DOHH2 (cell line): ENCODE measurements around the gene OR12D3.

ENCODE experiments used
- H3F3A ChIP-seq: fragments of 200-600 bp; sonication (generic), shearing (Covaris generic); 2 replicates; pipeline ENCODE4 v1.6.0; 2016; ENCODE audit warnings: antibody characterized with exemption, mild to moderate bottlenecking; ENCODE audit not compliant: control insufficient read depth, insufficient read depth
- H3K27ac ChIP-seq: fragments of 200-600 bp; sonication (generic); 2 replicates; pipeline ENCODE4 v1.5.1; 2014; ENCODE audit warnings: low read depth, mild to moderate bottlenecking, low read length, moderate library complexity
- H3K27me3 ChIP-seq: fragments of 200-600 bp; sonication (generic); 2 replicates; pipeline ENCODE4 v1.6.1; 2014; ENCODE audit warnings: mild to moderate bottlenecking, low read length, mixed read lengths; ENCODE audit not compliant: control insufficient read depth
- H3K36me3 ChIP-seq: fragments of 200-600 bp; sonication (generic); 2 replicates; pipeline ENCODE4 v1.6.1; 2014; ENCODE audit warnings: mild to moderate bottlenecking, low read length, moderate library complexity, mixed read lengths; ENCODE audit not compliant: control insufficient read depth
- H3K4me1 ChIP-seq: fragments of 200-600 bp; sonication (generic); 2 replicates; pipeline ENCODE4 v1.6.1; 2014; ENCODE audit warnings: mild to moderate bottlenecking, low read length, mixed read lengths; ENCODE audit not compliant: control insufficient read depth
- H3K4me2 ChIP-seq: fragments of 200-600 bp; sonication (generic); 2 replicates; pipeline ENCODE4 v1.6.0; 2014; ENCODE audit warnings: mild to moderate bottlenecking, low read length, moderate library complexity
- H3K4me3 ChIP-seq: fragments of 200-600 bp; sonication (generic); 2 replicates; pipeline ENCODE4 v1.5.1; 2014; ENCODE audit warnings: mild to moderate bottlenecking, low read length, mixed read lengths
- H3K79me2 ChIP-seq: fragments of 200-600 bp; sonication (generic); 2 replicates; pipeline ENCODE4 v1.6.1; 2014; ENCODE audit warnings: mild to moderate bottlenecking, low read length, mixed read lengths; ENCODE audit not compliant: control insufficient read depth
- H3K9me2 ChIP-seq: fragments of 200-600 bp; sonication (generic); replicated peaks from 2 replicates; pipeline ENCODE4 v1.6.1; 2014; ENCODE audit warnings: mild to moderate bottlenecking, low read length, mixed read lengths; ENCODE audit not compliant: control insufficient read depth
- H3K9me3 ChIP-seq: fragments of 200-600 bp; sonication (generic); 2 replicates; pipeline ENCODE4 v1.6.1; 2014; ENCODE audit warnings: antibody characterized with exemption, low read length, mixed read lengths; ENCODE audit not compliant: control insufficient read depth, insufficient read depth
- H4K20me1 ChIP-seq: fragments of 200-600 bp; sonication (generic); 2 replicates; pipeline ENCODE4 v1.6.0; 2014; ENCODE audit warnings: low read depth, mild to moderate bottlenecking, antibody characterized with exemption, low read length, moderate library complexity; ENCODE audit not compliant: control insufficient read depth, insufficient read depth
- EZH2phosphoT487 ChIP-seq: fragments of 200-600 bp; sonication (generic); IDR thresholded peaks from 2 replicates; pipeline ENCODE4 v1.6.1; 2017; ENCODE audit warnings: borderline replicate concordance, mild to moderate bottlenecking, antibody characterized with exemption, low read length, moderate library complexity, mixed read lengths
- TF ChIP-seq, protein P1 (sequence below): fragments of 200-600 bp; sonication (generic); IDR thresholded peaks from one replicate; pipeline ENCODE4 v1.5.1; 2014; ENCODE audit warnings: antibody characterized with exemption, mild to moderate bottlenecking, low read depth, low read length; ENCODE audit not compliant: poor library complexity, severe bottlenecking

OR12D3 gene

DNA sequence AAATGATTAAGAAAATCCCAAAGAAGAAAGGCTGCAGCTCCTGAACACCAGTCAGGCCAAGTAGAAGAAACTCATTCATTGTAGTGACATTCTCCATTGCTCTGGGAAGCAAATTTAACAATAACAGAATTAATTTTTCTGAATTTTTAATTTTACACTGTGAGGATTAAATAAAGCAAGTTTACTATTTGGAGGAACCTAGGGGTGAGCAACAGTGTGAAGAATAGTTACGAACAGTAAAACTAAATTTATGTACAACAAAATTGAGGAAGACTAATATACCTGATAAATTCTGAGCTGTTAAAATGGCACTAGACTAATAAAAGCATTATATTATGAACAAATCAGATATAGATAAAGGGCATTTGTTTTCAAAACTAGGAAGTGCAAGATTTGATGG, at the start of gene OR12D3:
OR12D3 (minus strand) TSS at position 101 of the 400 bp plus-strand sequence; CDS start at position 97, 4 bp downstream.
- H3K4me1 ChIP-seq, result no peaks in the 10 kb centered on the region
- TF ChIP-seq, protein P1, sequence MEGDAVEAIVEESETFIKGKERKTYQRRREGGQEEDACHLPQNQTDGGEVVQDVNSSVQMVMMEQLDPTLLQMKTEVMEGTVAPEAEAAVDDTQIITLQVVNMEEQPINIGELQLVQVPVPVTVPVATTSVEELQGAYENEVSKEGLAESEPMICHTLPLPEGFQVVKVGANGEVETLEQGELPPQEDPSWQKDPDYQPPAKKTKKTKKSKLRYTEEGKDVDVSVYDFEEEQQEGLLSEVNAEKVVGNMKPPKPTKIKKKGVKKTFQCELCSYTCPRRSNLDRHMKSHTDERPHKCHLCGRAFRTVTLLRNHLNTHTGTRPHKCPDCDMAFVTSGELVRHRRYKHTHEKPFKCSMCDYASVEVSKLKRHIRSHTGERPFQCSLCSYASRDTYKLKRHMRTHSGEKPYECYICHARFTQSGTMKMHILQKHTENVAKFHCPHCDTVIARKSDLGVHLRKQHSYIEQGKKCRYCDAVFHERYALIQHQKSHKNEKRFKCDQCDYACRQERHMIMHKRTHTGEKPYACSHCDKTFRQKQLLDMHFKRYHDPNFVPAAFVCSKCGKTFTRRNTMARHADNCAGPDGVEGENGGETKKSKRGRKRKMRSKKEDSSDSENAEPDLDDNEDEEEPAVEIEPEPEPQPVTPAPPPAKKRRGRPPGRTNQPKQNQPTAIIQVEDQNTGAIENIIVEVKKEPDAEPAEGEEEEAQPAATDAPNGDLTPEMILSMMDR, result no peak
- TF ChIP-seq EZH2phosphoT487, result no peak

DNA sequence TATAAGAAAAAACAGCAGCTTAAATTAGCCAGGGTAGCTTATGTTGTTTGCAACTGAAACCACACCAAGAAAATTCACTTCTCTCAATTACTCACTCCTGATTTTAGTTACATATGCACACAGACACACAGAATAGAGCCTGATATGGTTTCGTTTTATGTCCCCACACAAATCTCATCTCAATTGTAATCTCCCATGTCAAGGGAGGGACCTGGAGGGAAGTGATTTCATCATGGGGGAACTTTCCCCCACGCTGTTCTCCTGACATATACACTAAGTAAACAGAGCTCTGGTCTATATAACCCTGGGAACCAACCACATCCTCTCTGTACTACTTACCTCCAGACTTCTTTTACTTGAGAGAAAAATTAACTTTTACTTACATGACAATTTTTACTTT, 49.5 kb upstream of the OR12D3 start:
- no peak for TF ChIP-seq EZH2phosphoT487
- TF ChIP-seq, protein P1, result no peak
- Histone ChIP-seq H3K79me2 (no peaks in the 10 kb centered on the region), H3K4me3 (no peak overlapping the region)

More for the DNA sequence above, at the start of gene OR12D3:
- Histone ChIP-seq H3K9me2 (no peaks in the 10 kb centered on the region), H3K79me2 (no peaks in the 10 kb centered on the region), H3K27ac (no peak within 1 kb of the TSS), H3K27me3 (no peaks in the 10 kb centered on the region), H3K36me3 (no peaks in the 10 kb centered on the region), H3K4me3 (no peak within 1 kb of the TSS), H3K4me2 (no peak within 1 kb of the TSS), H3K9me3 (no peaks in the 10 kb centered on the region), H4K20me1 (no peaks in the 10 kb centered on the region), H3F3A (no peaks in the 10 kb centered on the region)

GRCh38 chr6:29424168-29424567, 49.1 kb upstream of the OR12D3 start:
- Histone ChIP-seq H3K9me2 (no peaks in the 10 kb centered on the region), H3K9me3 (no peaks in the 10 kb centered on the region), H4K20me1 (no peaks in the 10 kb centered on the region), H3K27me3 (no peaks in the 10 kb centered on the region), H3K79me2 (no peaks in the 10 kb centered on the region), H3F3A (no peaks in the 10 kb centered on the region), H3K36me3 (no peaks in the 10 kb centered on the region), H3K4me3 (no peak overlapping the region), H3K27ac (no peak overlapping the region), H3K4me2 (no peak overlapping the region), H3K4me1 (no peaks in the 10 kb centered on the region)
- TF ChIP-seq, protein P1, result no peak
- TF ChIP-seq EZH2phosphoT487, result no peak

More for the DNA sequence above, 49.5 kb upstream of the OR12D3 start:
- Histone ChIP-seq H3K36me3 (no peaks in the 10 kb centered on the region), H3K4me2 (no peak overlapping the region), H3F3A (no peaks in the 10 kb centered on the region), H3K27me3 (no peaks in the 10 kb centered on the region), H4K20me1 (no peaks in the 10 kb centered on the region), H3K9me3 (no peaks in the 10 kb centered on the region), H3K4me1 (no peaks in the 10 kb centered on the region), H3K27ac (no peak overlapping the region), H3K9me2 (no peaks in the 10 kb centered on the region)

DNA sequence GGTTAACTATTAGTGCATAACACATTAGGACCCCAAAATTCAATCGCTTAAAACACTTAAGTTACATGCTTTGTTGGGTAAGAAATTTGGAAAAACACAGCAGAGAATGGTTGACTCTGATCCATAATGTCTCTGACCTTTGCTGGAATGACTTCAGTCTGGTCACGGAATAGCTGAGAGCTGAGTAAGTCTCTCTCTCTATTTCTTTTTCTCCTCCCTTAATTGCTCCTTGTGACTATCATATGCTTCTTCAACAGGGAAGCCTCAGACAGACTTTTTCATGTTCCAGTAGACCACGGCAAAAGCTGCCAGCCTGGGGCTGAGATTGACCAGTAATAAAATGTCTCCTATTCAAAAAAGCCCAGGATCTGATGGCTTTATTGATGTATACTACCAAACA, 44.4 kb upstream of the OR12D3 start:
- Histone ChIP-seq H3K9me3 (no peaks in the 10 kb centered on the region), H3K27me3 (no peaks in the 10 kb centered on the region; the same call in 1 of the 2 replicates), H3K9me2 (no peaks in the 10 kb centered on the region), H3K36me3 (no peaks in the 10 kb centered on the region), H3K27ac (no peak overlapping the region), H3K79me2 (no peaks in the 10 kb centered on the region), H4K20me1 (no peaks in the 10 kb centered on the region), H3F3A (no peaks in the 10 kb centered on the region), H3K4me2 (no peak overlapping the region), H3K4me3 (no peak overlapping the region), H3K4me1 (no peaks in the 10 kb centered on the region)
- TF ChIP-seq, protein P1, result no peak
- TF ChIP-seq EZH2phosphoT487, result no peak
